GM11168 (cell line): ENCODE measurements around the gene DYRK1B.
"Not testable (repeated sequence)": the region's sequence is repeated elsewhere in the genome, so short reads cannot be mapped to it uniquely, and the experiment has no call there.

Experiments
- in situ Hi-C: fragments of 300-500 bp; cut with MboI; formaldehyde crosslinking; loops from one replicate; pipeline ENCODE4 v1.12.0; 2022; ENCODE audit warnings: low sequenced_read_pairs; ENCODE audit not compliant: unreplicated experiment

Gene DYRK1B

DNA sequence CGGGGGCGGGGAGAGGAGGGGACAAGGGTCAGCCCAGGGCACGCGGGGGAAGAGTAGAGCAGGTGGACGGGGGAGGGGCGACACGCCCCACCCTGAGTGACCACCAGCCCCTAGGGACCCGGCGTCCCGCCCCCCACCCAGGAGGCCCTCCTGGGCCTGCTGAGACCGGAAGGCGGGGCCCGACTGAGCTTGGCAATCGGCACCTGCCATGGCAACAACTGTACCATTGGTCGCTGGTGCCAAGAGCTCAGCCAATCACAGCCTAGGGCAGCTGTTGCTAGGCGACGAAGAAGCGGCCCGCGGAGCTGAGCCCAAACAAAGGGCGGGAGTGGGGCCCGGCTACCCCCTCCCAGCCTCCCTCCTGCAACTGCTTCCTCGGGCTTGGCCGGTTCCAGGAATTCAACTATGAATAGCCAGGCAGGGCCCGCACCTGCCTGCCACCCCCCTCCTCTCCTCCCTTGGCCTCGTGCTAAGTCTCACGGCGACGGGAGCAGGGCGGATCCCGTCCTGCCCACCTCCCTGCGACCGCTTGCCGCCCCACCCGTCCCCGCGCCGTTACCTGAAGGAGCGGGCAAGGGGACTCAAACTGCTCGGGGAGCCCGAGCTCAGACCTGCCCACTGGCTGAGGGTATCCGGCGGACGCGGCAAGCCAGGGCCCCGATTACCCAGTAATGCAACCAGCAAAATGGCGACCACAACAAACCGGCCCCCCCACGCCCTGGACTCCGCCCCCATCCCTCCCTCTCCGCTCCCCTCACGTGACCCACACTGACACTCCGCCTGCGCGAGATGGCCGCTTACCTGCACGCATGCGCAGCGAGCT, at the start of gene DYRK1B:
Gene DYRK1B, minus strand, starts transcription at position 699 of the 823 bp plus-strand sequence. CDS start 2,295 bp downstream, outside the sequence.
- in situ Hi-C loops = no loop called here

DNA sequence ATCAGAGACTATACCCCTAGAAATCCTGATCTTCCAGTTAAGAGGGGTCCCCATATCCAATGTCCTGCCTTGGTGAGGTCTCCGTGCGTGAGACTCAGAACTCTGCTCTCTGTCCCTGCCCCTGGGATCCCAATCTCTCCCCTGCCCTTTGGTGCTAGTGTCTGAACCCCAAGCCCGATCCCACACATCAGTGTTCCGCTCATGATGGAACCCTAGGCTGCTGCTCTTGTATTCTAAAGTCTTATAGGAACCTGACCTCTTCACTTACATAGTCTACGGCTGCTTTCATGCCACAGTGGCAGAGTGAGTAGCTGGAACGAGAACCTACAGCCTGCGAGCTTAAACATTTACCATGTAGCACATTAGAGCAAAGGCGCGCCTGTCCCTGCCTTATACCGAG, 48.7 kb upstream of the DYRK1B start:
- in situ Hi-C loops = not testable (repeated sequence)

DNA sequence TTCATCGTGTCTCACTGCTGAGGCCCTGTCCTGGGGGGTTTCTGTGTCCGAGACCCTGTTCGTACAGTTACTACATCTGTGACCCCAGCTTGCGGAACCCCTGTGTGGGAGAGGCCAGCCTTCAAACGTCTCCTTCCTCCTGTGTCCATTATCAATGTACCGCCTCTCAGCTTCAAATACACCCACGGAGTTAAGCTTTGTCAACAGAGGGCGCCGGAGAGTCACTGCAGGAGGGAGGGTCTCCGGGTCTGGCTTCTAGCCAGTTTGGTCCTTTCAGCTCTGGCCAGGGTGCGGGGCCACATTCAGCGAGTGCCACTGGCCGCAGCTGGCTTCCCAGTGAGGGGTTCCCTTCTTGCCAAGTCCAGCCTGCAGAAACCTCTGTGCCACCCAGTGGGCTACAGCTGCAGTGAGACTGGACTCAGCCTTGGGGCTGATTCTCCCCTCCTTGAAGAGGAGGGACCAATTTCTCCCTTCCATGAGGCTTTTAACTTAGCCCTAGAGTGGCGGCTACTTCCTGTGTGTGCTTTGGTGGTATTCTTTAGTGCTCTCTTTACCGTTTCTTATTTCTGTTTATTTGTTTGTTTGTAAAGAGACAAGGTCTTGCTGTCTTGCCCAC, 47.6 kb upstream of the DYRK1B start:
- in situ Hi-C loops = not testable (repeated sequence)

DNA sequence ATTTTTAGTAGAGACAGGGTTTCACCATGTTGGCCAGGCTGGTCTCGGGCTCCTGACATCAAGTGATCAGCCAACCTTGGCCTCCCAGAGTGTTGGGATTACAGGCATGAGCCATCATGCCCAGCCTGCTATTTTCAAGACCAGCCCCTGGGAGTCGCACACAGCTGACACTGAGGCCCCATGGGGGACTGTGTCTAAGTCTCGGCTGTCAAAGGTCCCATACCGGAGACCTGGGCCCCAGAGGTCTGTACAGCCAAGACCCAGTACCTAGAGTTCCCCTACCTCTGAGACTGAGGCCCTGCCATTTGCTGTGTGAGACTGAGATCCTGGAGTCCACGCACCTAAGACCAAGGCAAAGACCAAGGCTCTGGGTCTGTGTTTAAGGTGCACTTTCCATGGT, 46.3 kb upstream of the DYRK1B start:
- in situ Hi-C loops = not testable (repeated sequence)

DNA sequence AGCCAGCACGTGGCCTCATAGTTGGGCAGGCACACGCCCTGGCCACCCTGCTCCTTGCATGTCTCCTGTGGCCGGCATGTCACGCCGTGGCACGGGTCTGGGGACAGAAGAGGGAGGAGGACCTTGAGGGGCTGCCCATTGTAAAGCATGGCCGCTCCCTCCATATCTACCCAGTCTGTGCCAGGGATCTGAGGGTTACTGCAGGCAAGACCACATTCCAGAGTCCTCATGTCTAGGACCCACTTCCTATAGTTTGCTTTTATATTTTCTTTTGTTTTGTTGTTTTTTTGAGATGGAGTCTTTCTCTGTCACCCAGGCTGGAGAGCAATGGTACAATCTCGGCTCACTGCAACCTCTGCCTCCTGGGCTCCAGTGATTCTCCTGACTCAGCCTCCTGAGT, 45.8 kb upstream of the DYRK1B start:
- in situ Hi-C loops = not testable (repeated sequence)

DNA sequence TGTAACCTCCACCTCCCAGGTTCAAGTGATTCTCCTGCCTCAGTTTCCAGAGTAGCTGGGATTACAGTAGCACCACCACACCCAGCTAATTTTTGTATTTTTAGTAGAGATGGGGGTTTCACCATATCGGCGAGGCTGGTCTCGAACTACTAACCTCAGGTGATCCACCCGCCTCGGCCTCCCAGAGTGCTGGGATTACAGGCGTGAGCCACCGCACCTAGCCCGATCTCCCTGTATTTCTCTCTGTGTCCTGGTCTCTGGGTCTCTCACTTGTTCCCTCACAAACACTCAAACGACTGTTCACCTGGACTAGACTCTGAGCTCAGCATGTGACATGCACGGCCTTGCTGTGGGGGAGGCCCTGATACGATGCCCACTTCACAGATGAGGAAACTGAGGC, 44.9 kb upstream of the DYRK1B start:
- in situ Hi-C loops = not testable (repeated sequence)

DNA sequence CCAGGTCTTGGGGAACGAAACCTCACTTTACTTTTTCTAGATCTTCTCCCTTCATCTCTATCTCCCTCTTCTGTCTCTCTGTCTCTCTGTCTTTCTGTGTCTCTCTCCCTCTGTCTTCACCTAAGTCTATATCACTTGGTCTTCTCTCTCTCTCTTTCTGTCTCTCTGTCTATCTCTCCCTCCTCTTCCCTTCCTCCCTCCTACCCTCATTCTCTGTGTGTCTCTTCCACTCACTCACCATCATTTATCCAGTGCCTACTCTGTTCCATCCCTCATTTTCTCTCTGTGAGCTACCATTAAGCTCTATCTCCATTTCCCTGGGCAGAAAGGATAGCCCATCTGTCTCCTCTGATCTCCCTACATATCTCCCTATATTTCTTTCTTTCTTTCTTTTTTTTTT, 44.4 kb upstream of the DYRK1B start:
- in situ Hi-C loops = no loop called here

DNA sequence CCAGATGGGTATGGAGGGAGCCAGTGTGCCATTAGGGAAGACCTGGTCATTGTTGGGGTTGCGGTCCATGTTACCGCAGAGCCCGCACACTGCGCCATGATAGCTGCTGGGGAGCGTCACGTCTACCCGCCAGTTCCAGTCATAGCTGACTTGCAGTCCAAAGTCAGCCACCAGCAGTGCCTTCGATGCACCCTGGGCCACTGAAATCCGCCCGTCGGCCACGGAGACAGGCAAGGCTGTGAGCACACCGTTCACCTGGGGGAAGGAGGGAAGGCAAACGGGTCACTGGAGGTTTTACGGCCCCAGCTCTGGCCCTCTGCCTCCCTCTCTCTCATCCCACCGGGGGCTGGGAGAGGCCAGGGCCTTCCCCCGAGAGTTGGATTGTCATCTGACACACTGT, 44.0 kb upstream of the DYRK1B start:
- in situ Hi-C loops = not testable (repeated sequence)

DNA sequence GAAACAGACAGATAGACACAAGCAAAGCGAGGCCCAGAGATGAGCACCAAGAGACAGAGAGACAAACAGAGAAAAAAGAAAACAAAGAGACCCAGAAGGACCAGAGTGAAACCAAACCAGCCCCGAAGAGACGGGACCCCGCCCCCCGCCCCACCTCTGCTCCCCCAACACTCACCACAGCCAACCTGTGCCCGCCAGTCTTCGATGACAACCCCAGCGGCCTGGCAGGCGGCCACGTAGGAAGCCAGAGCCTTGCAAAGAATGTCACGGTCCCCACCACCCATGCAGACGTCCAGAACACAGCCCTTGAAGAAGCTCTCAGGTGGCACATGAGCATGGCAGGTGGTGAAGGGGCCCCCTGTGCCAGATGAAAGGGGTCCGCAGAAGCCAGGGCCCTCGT, 43.5 kb upstream of the DYRK1B start:
- in situ Hi-C loops = not testable (repeated sequence)

DNA sequence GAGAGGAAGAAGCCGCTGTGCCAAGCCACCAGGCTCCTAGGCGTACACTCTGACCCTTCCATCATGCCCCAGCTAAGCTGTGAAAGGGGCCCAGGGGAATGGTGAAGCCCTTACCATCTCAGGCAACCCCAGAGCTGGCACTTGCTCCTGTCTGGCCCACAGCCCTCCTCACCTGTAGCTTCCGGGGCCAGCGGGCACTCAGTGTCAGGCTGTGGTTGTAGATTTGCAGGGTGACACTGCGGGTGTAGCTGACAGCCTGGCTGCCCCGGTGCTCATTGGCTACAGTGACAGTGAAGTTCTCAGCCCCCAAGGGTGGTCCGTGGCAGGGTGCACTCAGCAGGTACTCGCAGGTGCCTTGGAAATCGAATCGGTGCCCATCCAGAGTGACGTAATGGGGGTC, 42.5 kb upstream of the DYRK1B start:
- in situ Hi-C loops = not testable (repeated sequence)

DNA sequence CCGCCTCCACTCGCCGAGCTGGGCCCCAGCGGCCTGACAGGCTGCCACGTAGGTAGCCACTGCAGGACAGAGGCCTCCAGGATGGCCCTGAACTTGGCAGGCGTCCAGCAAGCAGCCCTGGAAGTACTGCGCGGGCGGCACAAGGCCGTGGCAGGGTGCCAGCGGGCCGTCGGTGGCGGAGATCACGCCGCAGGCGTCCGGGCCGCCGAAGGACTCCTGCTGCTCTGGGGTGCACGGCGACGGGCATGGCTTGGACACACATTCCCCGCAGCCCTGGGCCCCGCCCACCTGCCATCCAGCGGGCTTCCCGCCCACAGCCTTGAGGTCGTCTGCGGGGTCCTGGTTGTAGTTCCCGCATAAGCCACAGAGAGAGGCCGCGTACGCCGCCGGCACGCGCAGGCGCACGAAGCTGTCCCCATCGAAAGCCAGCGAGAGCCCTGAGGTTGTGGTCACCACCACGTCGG, 41.5 kb upstream of the DYRK1B start:
- in situ Hi-C loops = not testable (repeated sequence)

DNA sequence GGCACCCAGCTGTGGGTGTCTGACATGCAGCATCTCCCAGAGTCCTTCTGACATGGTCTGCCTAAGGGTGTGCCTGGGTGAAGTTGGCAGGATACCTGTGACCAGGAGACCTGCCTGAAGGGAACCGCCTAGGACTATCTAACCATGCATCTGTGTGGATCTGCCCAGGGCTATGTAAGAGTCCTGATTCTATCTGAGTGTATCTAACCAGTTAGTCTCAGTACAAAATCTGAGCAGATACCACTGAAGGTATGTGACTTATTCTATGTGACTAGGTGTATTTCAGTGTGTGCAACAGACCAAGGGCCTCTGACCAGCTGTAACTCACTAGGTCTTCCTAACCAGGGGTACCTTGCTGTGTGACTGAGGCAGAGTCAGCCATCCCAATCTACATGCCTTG, 40.4 kb upstream of the DYRK1B start:
- in situ Hi-C loops = no loop called here

DNA sequence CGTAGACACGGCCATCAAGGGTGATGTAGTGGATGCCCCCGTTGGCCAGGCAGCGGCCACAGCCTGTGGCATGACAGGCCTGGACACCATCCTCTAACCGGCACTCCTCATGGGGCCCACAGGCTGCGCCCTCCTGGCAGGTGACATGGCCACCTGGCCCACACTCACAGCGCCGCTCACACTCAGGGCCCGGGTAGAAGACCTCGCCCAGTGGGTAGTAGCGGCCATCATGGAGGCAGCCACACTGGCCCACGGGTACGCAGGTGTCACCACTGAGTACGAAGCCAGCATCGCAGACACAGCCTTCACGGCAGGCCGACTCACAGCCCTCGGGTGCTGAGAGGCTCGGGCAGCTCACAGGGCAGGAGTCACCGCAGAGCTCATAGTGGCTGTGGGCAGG, 39.4 kb upstream of the DYRK1B start:
- in situ Hi-C loops = no loop called here

DNA sequence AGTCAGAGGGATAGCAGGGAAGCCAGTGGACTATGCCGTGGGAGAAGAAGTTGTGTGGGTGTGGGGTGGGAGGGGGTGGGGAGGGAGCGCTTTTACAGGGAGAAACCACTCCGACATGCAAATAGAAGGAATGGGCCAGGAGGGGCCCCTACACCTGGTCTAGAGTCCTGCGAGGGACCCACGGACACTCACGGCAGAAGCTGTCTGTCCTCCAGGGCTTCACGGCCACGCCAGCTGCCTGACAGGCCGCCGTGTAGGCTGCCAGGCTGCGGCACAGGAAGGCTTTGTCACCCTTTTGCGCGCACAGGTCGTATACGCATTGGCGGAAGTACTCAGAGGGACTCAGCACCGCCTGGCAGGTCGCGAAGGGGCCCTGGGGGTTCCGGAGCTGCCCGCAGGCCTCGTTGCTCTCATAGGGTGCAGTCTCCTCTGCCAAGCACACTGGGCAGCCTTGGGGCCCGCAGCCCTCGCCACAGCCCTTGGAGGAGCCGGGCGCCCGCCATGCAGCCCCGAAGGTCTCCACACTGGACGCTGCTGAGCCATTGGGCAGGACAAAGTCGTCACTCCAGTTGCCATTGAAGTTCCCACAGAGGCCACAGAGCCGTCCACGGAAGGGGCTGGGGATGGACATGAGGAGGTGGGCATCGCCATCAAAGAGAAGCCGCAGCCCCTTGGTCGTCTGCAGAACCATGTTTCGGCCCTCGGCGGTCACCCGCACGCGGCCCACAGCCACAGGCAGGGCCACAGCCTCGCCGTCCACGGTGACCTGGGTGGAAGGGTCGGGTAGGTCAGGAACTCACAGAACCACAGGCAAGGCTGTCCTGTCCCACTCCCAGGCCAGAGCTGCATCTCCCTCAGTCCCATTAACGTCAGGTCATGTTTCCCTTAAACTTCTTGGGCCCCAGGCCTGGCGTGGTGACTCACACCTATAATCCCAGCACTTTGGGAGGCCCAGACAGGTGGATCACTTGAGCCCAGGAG, 38.2 kb upstream of the DYRK1B start:
- in situ Hi-C loops = no loop called here

DNA sequence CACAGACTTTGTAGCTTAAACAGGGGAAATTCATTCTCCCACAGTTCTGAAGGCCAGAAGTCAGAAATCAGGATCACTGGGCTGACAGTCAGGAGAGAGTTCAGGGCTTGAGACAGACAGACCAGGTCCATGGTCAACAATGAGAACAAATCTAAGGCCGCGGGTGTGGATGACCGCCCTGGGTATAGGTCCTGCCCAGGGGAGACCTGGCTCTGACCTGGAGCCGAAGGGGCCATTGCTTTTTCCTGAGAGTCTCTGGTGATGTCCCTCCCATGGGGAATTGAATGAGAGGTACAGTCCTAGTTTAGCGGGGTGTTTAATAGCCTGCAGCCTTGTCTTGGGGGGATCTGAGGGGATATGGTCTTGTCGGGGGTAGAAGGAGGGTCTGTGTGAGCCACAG, 37.4 kb upstream of the DYRK1B start:
- in situ Hi-C loops = no loop called here

DNA sequence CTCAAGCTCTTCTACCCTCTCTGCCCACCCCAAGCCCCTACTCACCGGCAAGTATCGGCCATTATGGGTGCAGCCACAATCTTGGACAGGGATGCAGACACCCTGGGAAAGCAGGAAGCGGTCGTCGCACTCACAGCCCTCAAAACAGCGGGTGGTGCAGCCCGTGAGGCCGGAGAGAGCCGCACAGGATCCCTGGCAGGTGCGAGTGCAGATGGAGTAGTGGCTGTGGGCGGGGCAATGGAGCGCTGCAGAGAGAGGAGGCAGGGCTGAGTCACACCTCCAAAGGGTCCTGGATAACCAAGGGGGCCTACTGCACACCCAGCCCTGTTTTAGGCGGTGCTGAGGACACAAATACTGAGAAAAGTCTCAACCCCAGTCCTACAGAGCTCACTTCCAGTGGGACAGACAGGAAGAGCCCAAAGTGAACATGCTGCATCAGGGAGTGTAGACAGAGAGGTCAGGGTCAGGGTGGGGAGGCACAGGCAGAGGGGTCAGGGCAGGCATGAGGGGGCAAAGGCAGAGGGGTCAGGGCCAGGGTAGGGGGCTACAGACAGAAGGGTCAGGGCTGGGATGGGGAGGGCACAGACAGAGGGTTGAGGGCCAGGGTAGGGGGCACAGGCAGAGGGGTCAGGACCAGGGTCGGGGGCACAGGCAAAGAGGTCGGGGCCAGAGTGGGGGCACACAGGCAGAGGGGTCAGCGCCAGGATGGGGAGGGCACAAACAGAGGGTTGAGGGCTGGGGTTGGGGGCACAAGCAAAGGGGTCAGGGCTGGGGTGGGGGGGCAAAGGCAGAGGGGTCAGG, 36.4 kb upstream of the DYRK1B start:
- in situ Hi-C loops = no loop called here

DNA sequence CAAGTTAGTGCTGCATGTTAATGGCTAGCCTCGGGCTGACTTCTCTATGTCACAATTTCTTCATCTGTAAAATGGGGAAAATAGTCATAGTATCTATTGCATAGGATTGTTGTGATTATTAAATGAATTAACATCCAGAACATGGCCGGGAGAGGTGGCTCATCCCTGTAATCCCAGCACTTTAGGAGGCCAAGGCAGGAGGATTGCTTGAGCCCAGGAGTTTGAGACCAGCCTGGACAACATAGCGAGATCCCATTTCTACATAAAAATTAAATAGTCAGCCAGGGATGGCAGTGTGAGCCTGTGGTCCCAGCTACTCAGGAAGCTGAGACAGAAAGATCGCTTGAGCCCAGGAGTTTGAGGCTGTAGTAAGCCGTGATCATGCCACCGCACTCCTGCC, 34.0 kb upstream of the DYRK1B start:
- in situ Hi-C loops = no loop called here

DNA sequence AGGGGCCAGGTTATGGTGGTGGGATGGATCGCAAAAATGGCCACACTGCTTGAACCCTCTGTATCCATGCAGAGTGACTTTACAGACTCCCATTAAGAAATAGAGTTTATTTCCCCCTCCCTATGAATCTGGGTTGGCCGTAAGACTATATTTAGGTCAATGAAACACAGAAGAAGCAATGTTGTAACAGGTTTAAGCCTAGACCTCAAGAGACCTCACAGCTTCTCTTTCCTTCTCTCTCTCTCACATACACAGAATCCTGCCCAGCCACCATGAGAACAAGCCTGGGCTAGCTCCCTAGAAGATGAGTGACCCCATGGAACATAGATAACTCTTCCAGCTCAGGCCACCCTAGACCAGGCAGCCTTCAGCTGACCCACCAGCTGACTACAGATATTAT, 33.2 kb upstream of the DYRK1B start:
- in situ Hi-C loops = no loop called here

DNA sequence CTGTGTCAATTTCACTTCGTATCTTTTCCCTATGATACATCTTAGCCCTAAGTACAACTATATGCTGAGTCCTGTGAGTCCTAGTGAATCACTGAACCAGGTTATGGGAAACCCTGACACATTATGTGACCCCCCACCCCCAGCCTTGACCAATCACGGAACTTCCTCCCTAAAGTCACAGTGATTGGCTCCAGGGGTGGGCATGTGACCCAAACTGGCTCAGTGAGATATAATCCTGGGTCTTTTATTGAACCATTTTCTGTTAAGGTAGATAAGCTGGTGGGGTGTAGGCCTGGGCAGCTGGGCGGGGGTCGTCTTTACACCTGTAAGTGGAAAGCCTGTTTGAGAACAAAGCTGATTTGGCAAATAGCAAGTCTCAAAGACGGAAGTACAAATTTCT, 32.0 kb upstream of the DYRK1B start:
- in situ Hi-C loops = no loop called here

DNA sequence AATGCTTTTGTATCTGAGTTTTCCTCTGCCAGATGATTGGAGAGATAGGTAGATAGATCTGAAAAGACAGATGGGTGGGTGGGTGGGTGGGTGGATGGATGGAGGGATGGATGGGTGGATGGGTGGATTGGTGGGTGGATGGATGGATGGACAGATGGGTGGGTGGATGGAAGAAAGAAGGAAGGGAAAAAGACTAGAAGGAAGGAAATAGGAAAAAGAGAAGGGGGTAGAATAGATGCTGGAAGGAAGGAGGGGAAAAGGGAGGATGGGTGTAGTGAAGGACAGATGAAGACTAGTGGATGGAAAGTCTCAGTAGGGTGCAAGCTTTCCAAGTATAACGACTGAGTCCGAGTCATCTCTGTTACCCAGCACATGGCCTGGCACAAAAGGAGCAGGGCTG, 31.2 kb upstream of the DYRK1B start:
- in situ Hi-C loops = no loop called here
